ENCODE results near the gene CDC23.
"Not testable (repeated sequence)": the region's sequence is repeated elsewhere in the genome, so short reads cannot be mapped to it uniquely, and the experiment has no call there.

The CDC23 gene

DNA sequence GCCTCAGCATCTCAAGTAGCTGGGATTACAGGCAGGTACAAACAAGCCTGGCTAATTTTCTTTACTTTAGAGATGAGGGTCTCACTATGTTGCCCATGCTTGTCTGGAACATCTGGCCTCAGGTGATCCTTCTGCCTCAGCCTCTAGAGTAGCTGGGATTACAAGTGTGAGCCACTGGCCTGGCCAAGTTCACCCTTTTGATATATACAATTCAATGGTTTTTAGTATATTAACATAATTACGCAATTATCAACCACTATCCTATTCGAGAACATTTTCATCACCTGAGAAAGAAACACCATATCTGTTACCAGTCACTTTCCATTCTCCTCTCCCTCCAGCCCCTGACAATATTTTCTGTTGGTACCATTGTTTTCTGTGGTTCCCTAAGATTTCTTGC is 3.7 kb upstream of the CDC23 start:
- no peak for DNase-seq (ENCODE audit: low read depth in 3 of 3, low spot score in 1 of 3)

DNA sequence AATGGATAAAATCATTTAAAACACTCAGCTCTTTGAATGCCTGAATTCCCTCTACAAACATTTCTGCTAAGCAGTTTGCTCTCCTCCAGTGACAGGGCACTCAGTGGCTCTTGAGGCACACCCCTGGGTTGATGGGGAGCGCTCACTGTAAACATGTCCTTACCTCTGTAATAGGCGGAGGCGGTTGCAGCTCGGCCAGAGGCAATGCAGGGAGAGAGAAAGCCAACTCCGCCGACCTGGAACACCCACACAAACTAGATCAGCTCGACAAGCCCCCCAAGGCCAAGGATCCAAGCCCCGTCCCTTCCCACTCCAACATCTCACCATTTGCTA is 329 bp downstream of the CDC23 start:
- no peak for DNase-seq (ENCODE audit: low read depth in 3 of 3, low spot score in 1 of 3)

- no peak for DNase-seq (ENCODE audit: low read depth in 3 of 3, low spot score in 1 of 3)
These were observed 2.1 kb downstream of the CDC23 start for GRCh38 chr5:138210985-138211384.

DNA sequence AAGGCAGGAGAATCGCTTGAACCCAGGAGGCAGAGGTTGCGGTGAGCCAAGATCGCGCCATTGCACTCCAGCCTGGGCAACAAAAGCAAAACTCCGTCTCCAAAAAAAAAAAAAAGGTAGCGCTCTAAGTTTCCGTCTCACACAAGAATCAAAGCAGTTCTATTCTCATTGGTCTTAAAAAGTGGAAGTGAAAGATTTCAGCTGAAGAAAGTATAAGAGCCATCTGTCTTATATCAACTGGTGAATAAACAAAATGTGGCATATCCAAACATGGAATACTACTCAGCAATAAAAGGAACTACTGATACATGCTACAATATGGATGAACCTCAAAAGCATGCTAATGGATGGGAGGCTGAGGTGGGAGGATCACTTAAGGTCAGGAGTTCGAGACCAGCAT is 19.3 kb downstream of the CDC23 start:
- DNase-seq (ENCODE audit: low read depth in 3 of 3, low spot score in 1 of 3): not testable (repeated sequence)

GRCh38 chr5:138192826-138193225 is 20.3 kb downstream of the CDC23 start:
- no peak for DNase-seq (ENCODE audit: low read depth in 3 of 3, low spot score in 1 of 3)

- DNase-seq (ENCODE audit: low read depth in 3 of 3, low spot score in 1 of 3): no peak
These were observed 24.5 kb downstream of the CDC23 start for GRCh38 chr5:138188626-138189025.

DNA sequence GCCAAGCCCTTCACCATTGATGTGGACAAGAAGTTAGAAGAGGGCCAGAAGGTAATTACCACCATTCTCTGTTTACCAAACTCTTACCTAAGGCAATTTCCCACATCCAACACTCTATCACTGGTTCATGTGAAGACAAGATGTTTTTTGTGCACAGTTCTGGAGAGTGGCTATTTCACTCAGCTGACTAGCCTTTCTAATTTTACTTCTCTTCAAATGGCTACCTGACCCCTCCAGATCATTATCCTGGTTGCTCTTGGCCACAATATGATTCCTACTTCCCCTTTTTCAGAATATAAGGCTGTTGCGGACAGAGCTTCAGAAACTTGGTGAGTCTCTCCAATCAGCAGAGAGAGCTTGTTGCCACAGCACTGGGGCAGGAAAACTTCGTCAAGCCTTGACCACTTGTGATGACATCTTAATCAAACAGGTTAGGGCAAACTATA is 27.1 kb downstream of the CDC23 start:
- no peak for DNase-seq (ENCODE audit: low read depth in 3 of 3, low spot score in 1 of 3)

GRCh38 chr5:138182808-138183207 is 30.3 kb downstream of the CDC23 start:
- no peak for DNase-seq (ENCODE audit: low read depth in 3 of 3, low spot score in 1 of 3)

DNA sequence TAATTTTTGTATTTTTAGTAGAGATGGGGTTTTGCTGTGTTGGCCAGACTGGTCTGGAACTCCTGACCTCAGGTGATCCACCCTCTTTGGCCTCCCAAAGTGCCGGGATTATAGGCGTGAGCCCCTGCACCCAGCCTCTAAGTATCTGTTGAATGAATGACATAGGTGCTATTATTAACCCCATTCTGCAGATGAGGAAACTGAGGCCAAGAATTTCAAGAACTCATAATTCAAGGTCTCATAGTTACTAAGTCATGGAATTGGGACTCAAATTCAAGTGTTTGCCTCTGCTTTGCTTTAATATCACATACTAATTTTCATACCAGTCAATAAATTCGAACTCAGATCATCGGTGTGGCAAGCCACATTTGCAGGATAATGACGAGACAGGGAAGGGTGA is 32.3 kb downstream of the CDC23 start:
- DNase-seq (ENCODE audit: low read depth in 3 of 3, low spot score in 1 of 3): no peak

GRCh38 chr5:138180183-138180782 is 32.8 kb downstream of the CDC23 start:
- DNase-seq (ENCODE audit: low read depth in 3 of 3, low spot score in 1 of 3): no peak

GRCh38 chr5:138179277-138179857 is 33.8 kb downstream of the CDC23 start:
- DNase-seq (ENCODE audit: low read depth in 3 of 3, low spot score in 1 of 3): no peak

DNA sequence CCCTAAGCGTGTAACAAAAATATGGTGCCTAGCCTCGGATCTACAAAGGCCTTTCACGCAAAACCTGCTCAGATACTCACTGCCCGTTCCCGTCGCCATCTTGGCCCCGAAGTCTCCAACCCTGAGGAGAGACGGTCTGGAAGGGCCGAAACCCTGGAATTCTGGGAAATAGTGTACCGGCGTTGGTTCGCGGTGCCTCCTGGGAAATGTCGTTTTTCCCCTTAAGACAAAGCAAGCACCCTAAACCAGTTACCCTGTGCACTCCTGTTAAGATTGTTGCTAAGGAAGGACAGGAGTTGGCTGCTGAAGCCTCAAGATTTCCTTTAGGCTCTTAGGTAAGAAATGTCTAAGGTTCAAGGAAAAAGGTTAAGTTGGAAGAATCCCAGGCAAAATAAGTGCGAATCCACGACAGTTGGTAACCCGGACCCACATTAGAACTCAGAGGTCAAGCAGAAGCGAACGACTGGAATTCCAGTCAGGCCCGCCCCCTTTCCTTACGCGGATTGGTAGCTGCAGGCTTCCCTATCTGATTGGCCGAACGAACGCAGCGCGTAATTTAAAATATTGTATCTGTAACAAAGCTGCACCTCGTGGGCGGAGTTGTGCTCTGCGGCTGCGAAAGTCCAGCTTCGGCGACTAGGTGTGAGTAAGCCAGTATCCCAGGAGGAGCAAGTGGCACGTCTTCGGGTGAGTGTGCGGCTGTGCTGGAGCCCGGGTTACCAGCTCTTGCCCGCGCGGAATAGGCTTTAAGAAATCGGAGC is 34.4 kb downstream of the CDC23 start, which contains the start of the genes BRD8 and KIF20A:
TSS of gene BRD8 (minus strand) at position 115 of the 761 bp plus-strand sequence. CDS start at position 99, 16 bp downstream.
TSS of gene KIF20A (plus strand) at position 597 of the 761 bp plus-strand sequence. CDS start 569 bp downstream, outside the sequence.
- DNase-seq (ENCODE audit: low read depth in 3 of 3, low spot score in 1 of 3): peak; percentile 61 to 68 (median 63)

- no peak for DNase-seq (ENCODE audit: low read depth in 3 of 3, low spot score in 1 of 3)
These were observed 35.1 kb downstream of the CDC23 start for GRCh38 chr5:138177941-138178515.

DNA sequence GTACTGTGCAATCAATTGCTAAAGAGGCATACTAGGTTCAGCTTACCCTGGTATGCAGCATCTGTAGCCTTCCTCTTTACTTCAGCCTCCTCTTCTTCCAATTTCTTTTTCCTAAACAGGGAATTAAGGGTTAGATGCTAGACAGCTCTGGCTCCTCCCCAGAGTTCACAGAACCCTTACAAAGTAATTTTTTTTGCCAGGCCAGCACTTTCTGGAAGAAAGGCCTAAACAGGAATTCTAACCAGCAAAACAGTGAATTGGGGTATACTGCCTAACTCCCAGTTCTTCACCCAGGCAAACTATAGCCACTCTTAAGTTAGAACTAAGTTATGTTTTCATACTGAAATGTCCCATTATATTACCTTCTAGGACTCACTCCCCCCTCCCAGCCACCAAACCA is 42.8 kb downstream of the CDC23 start:
- no peak for DNase-seq (ENCODE audit: low read depth in 3 of 3, low spot score in 1 of 3)

- DNase-seq (ENCODE audit: low read depth in 3 of 3, low spot score in 1 of 3): no peak
These were observed 44.0 kb downstream of the CDC23 start for GRCh38 chr5:138169124-138169523.

GRCh38 chr5:138163721-138164120 is 49.4 kb downstream of the CDC23 start:
- DNase-seq (ENCODE audit: low read depth in 3 of 3, low spot score in 1 of 3): no peak

DNA sequence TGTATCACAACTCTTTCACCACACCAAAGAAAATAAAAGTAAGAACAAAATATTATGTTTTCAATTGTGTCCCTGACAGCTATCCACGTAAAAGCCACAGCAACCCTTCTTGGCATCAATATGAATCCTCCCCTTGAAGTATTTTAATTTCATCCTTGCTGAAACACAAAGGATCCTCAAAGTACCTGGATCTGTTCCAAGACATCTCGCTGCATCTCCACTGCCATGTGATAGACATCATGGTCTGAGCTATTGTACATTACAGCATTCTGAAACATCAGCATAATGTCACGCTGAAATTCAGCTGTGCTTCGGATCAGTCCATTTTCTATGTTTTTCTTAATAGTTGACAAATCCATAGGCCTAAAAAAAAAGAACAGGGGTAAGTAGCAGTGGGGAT is 52.4 kb downstream of the CDC23 start:
- no peak for DNase-seq (ENCODE audit: low read depth in 3 of 3, low spot score in 1 of 3)

DNA sequence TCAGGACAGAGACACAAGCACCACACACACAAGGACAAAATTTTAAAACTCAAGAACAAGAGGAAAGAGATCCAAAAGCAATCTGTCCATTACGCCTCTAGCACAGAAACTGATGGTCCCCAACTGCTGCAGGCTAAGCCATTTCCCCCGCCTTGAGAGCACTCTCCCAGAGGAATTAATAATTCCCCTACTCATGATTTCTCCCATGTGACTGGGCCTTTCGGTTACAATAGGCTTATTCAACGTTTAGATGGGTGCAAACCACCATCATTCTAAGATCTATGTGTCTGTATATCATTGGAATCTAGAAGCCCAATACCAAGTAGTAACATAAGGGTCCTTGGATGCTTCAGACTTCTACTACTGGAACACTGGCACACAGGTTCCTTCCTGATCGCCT is 53.5 kb downstream of the CDC23 start:
- no peak for DNase-seq (ENCODE audit: low read depth in 3 of 3, low spot score in 1 of 3)

- DNase-seq (ENCODE audit: low read depth in 3 of 3, low spot score in 1 of 3): no peak
These were observed 55.5 kb downstream of the CDC23 start for GRCh38 chr5:138157626-138158025.

GRCh38 chr5:138155977-138156376 is 57.1 kb downstream of the CDC23 start:
- not testable (repeated sequence) for DNase-seq (ENCODE audit: low read depth in 3 of 3, low spot score in 1 of 3)

- DNase-seq (ENCODE audit: low read depth in 3 of 3, low spot score in 1 of 3): no peak
These were observed 63.6 kb downstream of the CDC23 start for GRCh38 chr5:138149530-138149929.

DNA sequence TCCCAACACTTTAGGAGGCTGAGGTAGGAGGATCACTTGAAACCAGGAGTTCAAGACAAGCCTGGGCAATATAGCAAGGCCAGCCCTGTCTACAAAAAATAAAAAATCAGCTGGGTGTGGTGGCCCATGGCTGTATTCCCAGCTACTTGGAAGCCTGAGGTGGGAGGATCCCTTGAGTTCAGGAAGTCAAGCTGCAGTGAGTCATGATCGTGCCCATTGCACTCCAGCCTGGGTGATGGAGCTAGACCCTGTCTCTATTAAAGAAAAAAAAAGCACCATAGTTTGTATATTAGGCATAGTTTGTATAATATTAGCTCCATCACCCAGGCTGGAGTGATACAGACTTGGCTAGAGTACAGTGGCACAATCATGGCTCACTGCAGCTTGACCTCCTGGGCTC is 64.3 kb downstream of the CDC23 start:
- DNase-seq (ENCODE audit: low read depth in 3 of 3, low spot score in 1 of 3): no peak
